ENCODE measurements around the gene TKFC.
"Not testable (repeated sequence)": the region's sequence is repeated elsewhere in the genome, so short reads cannot be mapped to it uniquely, and the experiment has no call there.

Gene TKFC

GRCh38 chr11:61378713-61379313, 45.8 kb downstream of the TKFC start:
- TF ChIP-seq, protein P1, sequence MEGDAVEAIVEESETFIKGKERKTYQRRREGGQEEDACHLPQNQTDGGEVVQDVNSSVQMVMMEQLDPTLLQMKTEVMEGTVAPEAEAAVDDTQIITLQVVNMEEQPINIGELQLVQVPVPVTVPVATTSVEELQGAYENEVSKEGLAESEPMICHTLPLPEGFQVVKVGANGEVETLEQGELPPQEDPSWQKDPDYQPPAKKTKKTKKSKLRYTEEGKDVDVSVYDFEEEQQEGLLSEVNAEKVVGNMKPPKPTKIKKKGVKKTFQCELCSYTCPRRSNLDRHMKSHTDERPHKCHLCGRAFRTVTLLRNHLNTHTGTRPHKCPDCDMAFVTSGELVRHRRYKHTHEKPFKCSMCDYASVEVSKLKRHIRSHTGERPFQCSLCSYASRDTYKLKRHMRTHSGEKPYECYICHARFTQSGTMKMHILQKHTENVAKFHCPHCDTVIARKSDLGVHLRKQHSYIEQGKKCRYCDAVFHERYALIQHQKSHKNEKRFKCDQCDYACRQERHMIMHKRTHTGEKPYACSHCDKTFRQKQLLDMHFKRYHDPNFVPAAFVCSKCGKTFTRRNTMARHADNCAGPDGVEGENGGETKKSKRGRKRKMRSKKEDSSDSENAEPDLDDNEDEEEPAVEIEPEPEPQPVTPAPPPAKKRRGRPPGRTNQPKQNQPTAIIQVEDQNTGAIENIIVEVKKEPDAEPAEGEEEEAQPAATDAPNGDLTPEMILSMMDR (conservative IDR thresholded peaks at IDR 0.05; ENCODE audit: low read length), result no peak
- DNase-seq (ENCODE audit: low read depth), result peak; percentile 98
- no peak overlapping the region for H3K4me3 ChIP-seq (ENCODE audit: low read length)

GRCh38 chr11:61380884-61381283, 47.9 kb downstream of the TKFC start:
- H3K4me3 ChIP-seq (ENCODE audit: low read length), result no peak overlapping the region
- no peak for DNase-seq (ENCODE audit: low read depth)
- TF ChIP-seq, protein P1 (conservative IDR thresholded peaks at IDR 0.05; ENCODE audit: low read length), result no peak

- not testable (repeated sequence) for H3K4me3 ChIP-seq (ENCODE audit: low read length); DNase-seq (ENCODE audit: low read depth)
Observed at GRCh38 chr11:61383859-61384258, 50.8 kb downstream of the TKFC start.

GRCh38 chr11:61384271-61385242, 51.5 kb downstream of the TKFC start:
- TF ChIP-seq, protein P1 (conservative IDR thresholded peaks at IDR 0.05; ENCODE audit: low read length), result peak; percentile 38
- no peak overlapping the region for H3K4me3 ChIP-seq (ENCODE audit: low read length)
- DNase-seq (ENCODE audit: low read depth), result no peak

GRCh38 chr11:61390161-61390560, 57.1 kb downstream of the TKFC start:
- DNase-seq (ENCODE audit: low read depth), result peak; percentile 14
- TF ChIP-seq, protein P1 (conservative IDR thresholded peaks at IDR 0.05; ENCODE audit: low read length), result no peak
- H3K4me3 ChIP-seq (ENCODE audit: low read length), result no peak overlapping the region

DNA sequence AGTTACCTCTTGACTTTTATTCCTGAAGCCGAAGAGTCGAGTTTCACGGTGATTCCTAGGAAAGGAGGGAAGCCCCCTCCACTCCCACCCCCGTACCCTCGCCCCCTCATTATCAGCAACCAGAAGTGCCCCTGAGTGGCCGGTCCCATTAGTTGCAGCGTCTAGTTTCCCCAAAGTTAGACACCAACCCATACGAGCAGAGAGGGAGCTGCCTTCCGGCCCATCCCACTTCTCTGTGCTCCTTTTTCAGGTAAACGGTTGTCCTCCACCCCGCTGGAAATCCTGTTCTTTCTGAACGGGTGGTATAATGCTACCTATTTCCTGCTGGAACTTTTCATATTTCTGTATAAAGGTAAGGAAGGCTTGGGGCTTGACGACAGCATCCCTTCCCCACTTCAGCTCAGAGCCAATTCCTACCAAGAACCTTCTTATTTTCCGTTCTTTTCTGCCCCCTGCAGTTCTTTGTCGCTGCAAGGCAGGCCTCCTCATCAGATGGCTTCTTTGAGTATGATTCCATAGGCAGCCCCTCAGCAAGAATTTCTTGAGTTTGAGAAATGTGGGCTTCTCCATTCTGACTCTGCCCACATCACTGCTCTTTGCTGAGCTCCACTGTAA, 60.1 kb downstream of the TKFC start:
- peak overlapping the region; percentile 88 for H3K4me3 ChIP-seq (ENCODE audit: low read length)
- TF ChIP-seq, protein P1 (conservative IDR thresholded peaks at IDR 0.05; ENCODE audit: low read length), result peak; percentile 43
- peak; percentile 13 for DNase-seq (ENCODE audit: low read depth)
